Stomach (tissue), 9 donors: ENCODE measurements around the gene LCP2. TPM values are rescaled to one million over a fixed set of nuclear protein-coding genes. Genes with fewer than 3 reads are reported as not detected.

Source experiments
- DNase-seq, 2 donors: peaks; one replicate each; pipeline versions ENCODE4 v3.0.0 to v3.0.0-alpha.2; 2013 to 2019
- H3K27ac ChIP-seq, 5 donors: fragments of 200-600 bp in 4 of 5; sonication (generic) in 4 of 5; one replicate each; pipeline ENCODE4 v1.5.1; 2013 to 2019; ENCODE audit warnings: mild to moderate bottlenecking in 1 of 5, moderate library complexity in 1 of 5
- H3K27me3 ChIP-seq, 3 donors: fragments of 200-600 bp; sonication (generic); one replicate each; pipeline ENCODE4 v1.5.1; 2017 to 2019; ENCODE audit warnings: mixed run types in 1 of 3
- H3K36me3 ChIP-seq, 4 donors: fragments of 200-600 bp; sonication (generic); 1 replicate in 3 of 4; 2 replicates in 1 of 4; pipeline ENCODE4 v1.5.1; 2016 to 2019
- H3K4me1 ChIP-seq, 4 donors: fragments of 200-600 bp; sonication (generic); one replicate each; pipeline ENCODE4 v1.5.1; 2016 to 2019
- H3K4me3 ChIP-seq, 4 donors: fragments of 200-600 bp; sonication (generic) in 3 of 4; one replicate each; pipeline ENCODE4 v1.5.1; 2016 to 2019; ENCODE audit warnings: mild to moderate bottlenecking in 1 of 4
- H3K9me3 ChIP-seq, 4 donors: fragments of 200-600 bp; sonication (generic); one replicate each; pipeline ENCODE4 v1.5.1; 2016 to 2019
- EP300 ChIP-seq: sonication (generic); formaldehyde crosslinking; IDR thresholded peaks from one replicate; pipeline ENCODE4 v1.6.1; 2017; ENCODE audit warnings: antibody characterized with exemption
- POLR2A ChIP-seq, 4 donors: fragments of 450-650 bp; IDR thresholded peaks; one replicate each; pipeline ENCODE4 v1.6.1; 2016; ENCODE audit warnings: antibody characterized with exemption in 4 of 4, control low read depth in 2 of 4, mild to moderate bottlenecking in 1 of 4, moderate library complexity in 1 of 4
- POLR2AphosphoS5 ChIP-seq, 3 donors: sonication (generic); formaldehyde crosslinking; IDR thresholded peaks; one replicate each; pipeline ENCODE4 v1.6.1; 2016; ENCODE audit warnings: antibody characterized with exemption in 3 of 3
- WGBS, 5 donors: extraction: QIAGEN DNeasy Blood & Tissue Kit in 3 of 5; methylation state at CpG; one replicate each; pipeline versions ENCODE4 v1.1.5 to v1.1.7; 2013 to 2018; 5-methylcytosine and 5-hydroxymethylcytosine counted together
- intact Hi-C: fragments of 100-400 bp; cut with DNase I; formaldehyde crosslinking; loops from one replicate; pipeline ENCODE4 v1.15.1; 2023; ENCODE audit warnings: low total_unique reads
- polyA plus RNA-seq, 3 donors: library from polyadenylated mRNA; stranded (reverse); fragments of 200-250 nt; gene quantifications; one replicate each; pipeline ENCODE4 v1.2.3, GENCODE V29; 2013
- total RNA-seq, 5 donors: library from RNA; depleted of rRNA; stranded (reverse); fragments of >200 nt; gene quantifications; one replicate each; pipeline versions ENCODE4 v1.1.0 to v1.2.3, GENCODE V29; 2014 to 2016
- TF ChIP-seq, protein P1 (sequence below), 7 experiments: fragments of 450-650 bp in 4 of 7; fragments of 200-600 bp in 3 of 7; sonication (generic) in 3 of 7; IDR thresholded peaks; one replicate each; pipeline ENCODE4 v1.5.1; 2016 to 2019; ENCODE audit warnings: antibody characterized with exemption in 7 of 7, control low read depth in 2 of 7, mild to moderate bottlenecking in 1 of 7
- donor health status: healthy with polysubstance abuse.
- donor health status: Bipolar disorder and iron deficiency.
- donor health status: healthy.

LCP2 gene
- total and polyA plus RNA-seq, 8 donors, result 0.58 to 69.4 (median 16.8) TPM

DNA sequence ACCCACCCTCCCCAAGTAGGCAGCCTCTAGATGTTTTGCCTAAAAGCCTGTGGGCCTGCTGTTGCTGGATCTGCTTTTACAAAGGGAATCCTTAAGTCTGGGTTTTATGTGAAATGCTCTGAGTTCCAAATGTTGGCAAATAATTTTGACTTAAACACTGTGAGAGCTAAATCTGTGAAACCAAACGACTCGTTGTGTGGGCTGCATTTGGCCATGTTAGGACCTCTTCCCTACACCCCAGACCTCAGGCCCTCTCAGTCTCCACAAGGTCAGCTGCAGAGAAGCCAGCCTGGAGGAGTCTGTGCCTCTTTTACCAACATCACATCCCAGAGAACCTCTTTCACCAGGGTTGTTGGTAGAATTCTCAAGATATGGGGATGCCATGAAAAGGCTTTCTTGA lies 9.4 kb downstream of the LCP2 start:
- Histone ChIP-seq H3K4me3 (no peak overlapping the region), H3K27me3 (no peaks in the 10 kb centered on the region), H3K9me3 (peaks cover 0 to 8% (median 3%) of the 10 kb centered on the region in 4 donors), H3K36me3 (peaks cover 0 to 29% (median 15%) of the 10 kb centered on the region in 4 donors), H3K27ac (peak overlapping the region; percentile 53 to 75 (median 69)), H3K4me1 (peaks cover 8 to 77% (median 15%) of the 10 kb centered on the region in 4 donors)
- intact Hi-C loops, result no loop called here
- WGBS, 5 donors, result 56 to 73% (median 62%) methylated on average over 2 of the region's 2 CpGs
- no peak for TF ChIP-seq POLR2AphosphoS5 (IDR thresholded peaks at IDR 0.05)
- no peak for TF ChIP-seq POLR2A (IDR thresholded peaks at IDR 0.05)
- TF ChIP-seq, protein P1, sequence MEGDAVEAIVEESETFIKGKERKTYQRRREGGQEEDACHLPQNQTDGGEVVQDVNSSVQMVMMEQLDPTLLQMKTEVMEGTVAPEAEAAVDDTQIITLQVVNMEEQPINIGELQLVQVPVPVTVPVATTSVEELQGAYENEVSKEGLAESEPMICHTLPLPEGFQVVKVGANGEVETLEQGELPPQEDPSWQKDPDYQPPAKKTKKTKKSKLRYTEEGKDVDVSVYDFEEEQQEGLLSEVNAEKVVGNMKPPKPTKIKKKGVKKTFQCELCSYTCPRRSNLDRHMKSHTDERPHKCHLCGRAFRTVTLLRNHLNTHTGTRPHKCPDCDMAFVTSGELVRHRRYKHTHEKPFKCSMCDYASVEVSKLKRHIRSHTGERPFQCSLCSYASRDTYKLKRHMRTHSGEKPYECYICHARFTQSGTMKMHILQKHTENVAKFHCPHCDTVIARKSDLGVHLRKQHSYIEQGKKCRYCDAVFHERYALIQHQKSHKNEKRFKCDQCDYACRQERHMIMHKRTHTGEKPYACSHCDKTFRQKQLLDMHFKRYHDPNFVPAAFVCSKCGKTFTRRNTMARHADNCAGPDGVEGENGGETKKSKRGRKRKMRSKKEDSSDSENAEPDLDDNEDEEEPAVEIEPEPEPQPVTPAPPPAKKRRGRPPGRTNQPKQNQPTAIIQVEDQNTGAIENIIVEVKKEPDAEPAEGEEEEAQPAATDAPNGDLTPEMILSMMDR (IDR thresholded peaks at IDR 0.05), result no peak
- TF ChIP-seq EP300, result no peak
- DNase-seq, result no peak

DNA sequence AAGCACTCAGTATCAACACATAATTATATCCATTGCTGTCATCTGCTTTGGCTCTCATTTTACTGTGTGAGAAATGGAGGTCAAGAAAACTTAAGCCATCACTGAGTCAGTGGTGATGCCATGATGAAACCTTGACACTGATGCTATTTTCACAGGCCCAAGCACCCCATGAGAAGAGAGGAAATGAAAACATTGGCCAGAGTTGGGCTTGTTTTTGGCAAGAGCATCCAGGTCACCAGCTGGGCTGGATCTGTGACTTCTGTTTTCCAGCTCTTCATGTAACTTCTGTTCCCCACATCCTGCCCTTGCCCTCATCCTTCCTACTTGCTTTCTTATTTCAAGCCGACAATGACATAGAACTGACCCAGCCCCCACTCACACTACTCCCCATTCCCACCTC lies 10.0 kb downstream of the LCP2 start:
- H3K36me3 ChIP-seq, result peaks cover 0 to 29% (median 14%) of the 10 kb centered on the region in 4 donors
- no peak overlapping the region for H3K4me3 ChIP-seq
- intact Hi-C loops, result no loop called here
- WGBS, 5 donors, result 33 to 52% (median 48%) methylated on average over 1 of the region's 1 CpG
- H3K9me3 ChIP-seq, result peaks cover 0 to 8% (median 3%) of the 10 kb centered on the region in 4 donors
- H3K27me3 ChIP-seq, result no peaks in the 10 kb centered on the region
- H3K27ac ChIP-seq, result peak overlapping the region in 4 of 5 donors; percentile 58 to 75 (median 71)
- H3K4me1 ChIP-seq, result peaks cover 8 to 70% (median 12%) of the 10 kb centered on the region in 4 donors
- DNase-seq, result peak in 1 of 2 donors; percentile 67
- TF ChIP-seq POLR2AphosphoS5 (IDR thresholded peaks at IDR 0.05), result peak; percentile 21 to 62 (median 32)
- no peak for TF ChIP-seq POLR2A (IDR thresholded peaks at IDR 0.05)
- TF ChIP-seq, protein P1 (IDR thresholded peaks at IDR 0.05), result no peak
- no peak for TF ChIP-seq EP300

DNA sequence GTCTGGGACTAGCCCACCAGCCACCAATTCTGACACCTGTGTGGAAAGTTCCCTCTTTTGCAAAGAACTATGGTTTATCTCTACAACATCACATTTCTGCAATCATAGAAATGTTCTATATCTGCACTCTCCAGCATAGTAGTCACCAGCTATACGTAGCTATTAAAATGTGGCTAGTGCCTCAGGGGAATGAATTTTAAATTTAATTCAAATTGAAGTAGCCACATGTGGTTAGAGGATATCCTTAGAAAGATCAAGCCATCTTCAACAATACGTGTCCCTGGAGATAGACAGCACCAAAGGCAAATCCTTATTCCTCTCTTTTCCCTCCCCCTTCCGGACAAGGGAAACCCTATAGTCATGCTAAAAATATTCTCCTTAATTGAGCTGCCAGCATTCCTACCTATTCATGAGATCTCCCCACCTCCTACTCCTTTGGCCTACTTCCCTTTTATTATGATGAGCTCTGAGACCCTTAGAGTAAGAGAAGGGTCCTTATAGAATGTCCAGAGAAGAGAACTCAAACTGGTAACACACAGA lies 11.1 kb downstream of the LCP2 start:
- intact Hi-C loops, result no loop called here
- H3K4me1 ChIP-seq, result peaks cover under 1 to 60% (median 9%) of the 10 kb centered on the region in 4 donors
- TF ChIP-seq EP300, result no peak
- TF ChIP-seq, protein P1 (IDR thresholded peaks at IDR 0.05), result no peak
- TF ChIP-seq POLR2AphosphoS5 (IDR thresholded peaks at IDR 0.05), result no peak
- TF ChIP-seq POLR2A (IDR thresholded peaks at IDR 0.05), result no peak
- peaks cover 0 to 22% (median 11%) of the 10 kb centered on the region in 4 donors for H3K36me3 ChIP-seq
- H3K27ac ChIP-seq, result no peak overlapping the region
- no peak overlapping the region for H3K4me3 ChIP-seq
- no peak for DNase-seq
- H3K9me3 ChIP-seq, result peaks cover 0 to 8% (median 3%) of the 10 kb centered on the region in 4 donors
- 81 to 92% (median 88%) methylated on average over 3 of the region's 3 CpGs for WGBS, 5 donors
- H3K27me3 ChIP-seq, result no peaks in the 10 kb centered on the region

DNA sequence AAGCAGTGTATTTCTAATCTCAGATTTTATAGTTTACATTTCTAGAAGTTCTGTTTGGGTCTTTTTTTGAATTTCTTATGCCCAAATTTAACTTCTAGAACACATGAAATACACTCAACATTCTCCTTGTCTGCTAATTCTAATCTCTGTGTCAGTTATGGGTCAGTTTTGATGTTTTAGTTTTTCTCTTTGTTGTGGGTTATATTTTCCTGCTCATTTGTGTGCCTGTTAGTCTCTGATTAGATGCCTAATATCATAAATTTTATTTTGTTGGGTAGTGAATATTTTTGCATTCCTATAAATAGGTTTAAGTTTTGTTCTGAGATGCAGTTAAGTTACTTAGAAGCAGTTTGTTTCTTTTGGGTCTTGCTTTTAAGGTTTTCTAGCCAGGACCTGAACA lies 12.4 kb downstream of the LCP2 start:
- Histone ChIP-seq H3K4me1 (peaks cover 11 to 59% (median 14%) of the 10 kb centered on the region in 4 donors), H3K4me3 (no peak overlapping the region), H3K27ac (no peak overlapping the region), H3K27me3 (no peaks in the 10 kb centered on the region), H3K36me3 (peaks cover 0 to 19% (median 10%) of the 10 kb centered on the region in 4 donors), H3K9me3 (peaks cover 0 to 8% (median 2%) of the 10 kb centered on the region in 4 donors)
- intact Hi-C loops, result no loop called here
- no peak for DNase-seq
- TF ChIP-seq POLR2AphosphoS5 (IDR thresholded peaks at IDR 0.05), result no peak
- TF ChIP-seq EP300, result no peak

DNA sequence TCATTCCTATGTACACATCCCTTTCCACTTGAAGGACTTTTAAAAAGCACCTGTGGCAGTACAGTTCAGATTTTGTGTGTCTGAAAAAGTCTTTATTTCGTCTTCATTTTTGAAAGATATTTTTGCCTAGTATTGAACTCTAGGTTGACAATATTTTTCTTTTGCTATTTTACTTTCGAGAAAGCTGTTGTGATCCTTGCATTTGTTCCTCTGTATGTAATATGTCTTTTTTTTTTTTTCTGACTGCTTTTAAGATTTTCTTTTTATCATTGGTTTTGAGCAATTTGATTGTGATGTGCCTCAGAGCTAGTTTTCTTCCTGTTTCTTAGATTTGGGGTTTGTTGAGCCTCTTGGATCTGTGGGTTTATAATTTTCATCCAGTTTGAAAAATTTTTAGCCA lies 13.3 kb downstream of the LCP2 start:
- no peak for DNase-seq
- 79 to 93% (median 85%) methylated on average over 2 of the region's 2 CpGs for WGBS, 5 donors
- Histone ChIP-seq H3K27me3 (no peaks in the 10 kb centered on the region), H3K36me3 (peaks cover 0 to 17% (median 8%) of the 10 kb centered on the region in 4 donors), H3K9me3 (peaks cover 0 to 8% (median 0%) of the 10 kb centered on the region in 4 donors), H3K27ac (no peak overlapping the region), H3K4me3 (no peak overlapping the region), H3K4me1 (peaks cover 18 to 59% (median 23%) of the 10 kb centered on the region in 4 donors)
- intact Hi-C loops, result no loop called here
- TF ChIP-seq POLR2A (IDR thresholded peaks at IDR 0.05), result no peak
- no peak for TF ChIP-seq POLR2AphosphoS5 (IDR thresholded peaks at IDR 0.05)
- TF ChIP-seq EP300, result no peak
- TF ChIP-seq, protein P1 (IDR thresholded peaks at IDR 0.05), result no peak
